ENCODE data around the gene LCN6. TPM values are rescaled to one million over a fixed set of nuclear protein-coding genes. Genes with fewer than 3 reads are reported as not detected.
"Not testable (repeated sequence)": the region's sequence is repeated elsewhere in the genome, so short reads cannot be mapped to it uniquely, and the experiment has no call there.

Gene LCN6
- total RNA-seq, 8 experiments from 2014 or later: 0.41 to 0.76 TPM; not detected in 6

- peaks cover 12 to 27% of the 10 kb centered on the region in 2 donors for H3K4me1 ChIP-seq (replicated peaks in 1 of 2)
- 70% methylated on average over 2 of the region's 14 CpGs; no CpG with 5 or more reads in 9 of the 10 experiments for WGBS, 10 experiments
- in situ Hi-C loops (cut with MboI; ENCODE audit: low pct_unique_long_range_greater_than_20kb in 2 of 9, low sequenced_read_pairs in 9 of 9, unreplicated experiment in 9 of 9): no loop called here
- ATAC-seq (replicated peaks in 6 of 8): no peak
- H3K27ac ChIP-seq: peak overlapping the region in 1 of 2 donors; percentile 34
- H3K4me3 ChIP-seq: no peak overlapping the region
These were observed 15.3 kb upstream of the LCN6 start for GRCh38 chr9:136763649-136764035.

- H3K4me3 ChIP-seq: no peak overlapping the region
- ATAC-seq (replicated peaks in 6 of 8): peak; percentile 14 to 86 (median 70)
- peaks cover 12 to 27% of the 10 kb centered on the region in 2 donors for H3K4me1 ChIP-seq (replicated peaks in 1 of 2)
- WGBS, 10 experiments: 0 to 60% (median 0%) methylated on average over 1 to 2 of the region's 37 CpGs; no CpG with 5 or more reads in 5 of the 10 experiments
- in situ Hi-C loops (cut with MboI; ENCODE audit: low pct_unique_long_range_greater_than_20kb in 2 of 9, low sequenced_read_pairs in 9 of 9, unreplicated experiment in 9 of 9): no loop called here
- H3K27ac ChIP-seq: peak overlapping the region in 1 of 2 donors; percentile 34
These were observed 14.8 kb upstream of the LCN6 start for GRCh38 chr9:136762915-136763648.

- no peak for ATAC-seq (replicated peaks in 6 of 8)
- 0 to 100% (median 75%) methylated on average over 1 to 8 of the region's 17 CpGs; no CpG with 5 or more reads in 4 of the 10 experiments for WGBS, 10 experiments
- Histone ChIP-seq H3K4me1 (replicated peaks in 1 of 2) (peaks cover 12 to 27% of the 10 kb centered on the region in 2 donors), H3K27ac (peak overlapping the region in 1 of 2 donors; percentile 7), H3K4me3 (no peak overlapping the region)
- in situ Hi-C loops (cut with MboI; ENCODE audit: low pct_unique_long_range_greater_than_20kb in 2 of 9, low sequenced_read_pairs in 9 of 9, unreplicated experiment in 9 of 9): no loop called here
These were observed 13.9 kb upstream of the LCN6 start for GRCh38 chr9:136762221-136762691.

- ATAC-seq (replicated peaks in 6 of 8): no peak
- Histone ChIP-seq H3K27ac (no peak overlapping the region), H3K4me3 (no peak overlapping the region), H3K4me1 (replicated peaks in 1 of 2) (peaks cover 7 to 27% of the 10 kb centered on the region in 2 donors)
- WGBS, 10 experiments: 0 to 80% (median 56%) methylated on average over 1 to 2 of the region's 13 CpGs; no CpG with 5 or more reads in 6 of the 10 experiments
- in situ Hi-C loops (cut with MboI; ENCODE audit: low pct_unique_long_range_greater_than_20kb in 2 of 9, low sequenced_read_pairs in 9 of 9, unreplicated experiment in 9 of 9): no loop called here
These were observed 13.2 kb upstream of the LCN6 start for GRCh38 chr9:136761545-136761981.

- H3K4me3 ChIP-seq; in situ Hi-C loops (cut with MboI; ENCODE audit: low pct_unique_long_range_greater_than_20kb in 2 of 9, low sequenced_read_pairs in 9 of 9, unreplicated experiment in 9 of 9): not testable (repeated sequence)
- peak; percentile 51 to 83 (median 78) for ATAC-seq (replicated peaks in 6 of 8)
- H3K27ac ChIP-seq: peak overlapping the region in 1 of 2 donors; percentile 19
- 11 to 100% (median 75%) methylated on average over 1 to 7 of the region's 22 CpGs; no CpG with 5 or more reads in 2 of the 10 experiments for WGBS, 10 experiments
- H3K4me1 ChIP-seq (replicated peaks in 1 of 2): peaks cover 7 to 26% of the 10 kb centered on the region in 2 donors
These were observed 12.7 kb upstream of the LCN6 start for GRCh38 chr9:136760834-136761544.

GRCh38 chr9:136760424-136760823, 12.1 kb upstream of the LCN6 start:
- in situ Hi-C loops (cut with MboI; ENCODE audit: low pct_unique_long_range_greater_than_20kb in 2 of 9, low sequenced_read_pairs in 9 of 9, unreplicated experiment in 9 of 9): no loop called here

GRCh38 chr9:136759436-136760325, 11.4 kb upstream of the LCN6 start:
- no peak overlapping the region for H3K4me3 ChIP-seq

More at GRCh38 chr9:136760424-136760823, 12.1 kb upstream of the LCN6 start:
- H3K4me1 ChIP-seq (replicated peaks in 1 of 2): peaks cover 7 to 25% of the 10 kb centered on the region in 2 donors
- peak overlapping the region in 1 of 2 donors; percentile 19 for H3K27ac ChIP-seq
- ATAC-seq (replicated peaks in 6 of 8): peak in 1 of 8 experiments; percentile 0
- H3K4me3 ChIP-seq: no peak overlapping the region
- WGBS, 10 experiments: 20 to 92% (median 50%) methylated on average over 1 to 8 of the region's 25 CpGs; no CpG with 5 or more reads in 6 of the 10 experiments

GRCh38 chr9:136759001-136759400, 10.7 kb upstream of the LCN6 start:
- no peak overlapping the region for H3K27ac ChIP-seq
- in situ Hi-C loops (cut with MboI; ENCODE audit: low pct_unique_long_range_greater_than_20kb in 2 of 9, low sequenced_read_pairs in 9 of 9, unreplicated experiment in 9 of 9): no loop called here
- peaks cover 7 to 19% of the 10 kb centered on the region in 2 donors for H3K4me1 ChIP-seq (replicated peaks in 1 of 2)
- H3K4me3 ChIP-seq: no peak overlapping the region
- WGBS, 10 experiments: 94% methylated on average over 3 of the region's 9 CpGs; no CpG with 5 or more reads in 9 of the 10 experiments
- no peak for ATAC-seq (replicated peaks in 6 of 8)

More at GRCh38 chr9:136759436-136760325, 11.4 kb upstream of the LCN6 start:
- no peak overlapping the region for H3K27ac ChIP-seq
- in situ Hi-C loops (cut with MboI; ENCODE audit: low pct_unique_long_range_greater_than_20kb in 2 of 9, low sequenced_read_pairs in 9 of 9, unreplicated experiment in 9 of 9): no loop called here
- WGBS, 10 experiments: 89 to 100% (median 92%) methylated on average over 2 to 5 of the region's 27 CpGs; no CpG with 5 or more reads in 5 of the 10 experiments
- peaks cover 7 to 25% of the 10 kb centered on the region in 2 donors for H3K4me1 ChIP-seq (replicated peaks in 1 of 2)
- ATAC-seq (replicated peaks in 6 of 8): no peak

- Histone ChIP-seq H3K27ac (no peak overlapping the region), H3K4me1 (replicated peaks in 1 of 2) (peaks cover 3 to 9% of the 10 kb centered on the region in 2 donors), H3K4me3 (no peak overlapping the region)
- in situ Hi-C loops (cut with MboI; ENCODE audit: low pct_unique_long_range_greater_than_20kb in 2 of 9, low sequenced_read_pairs in 9 of 9, unreplicated experiment in 9 of 9): no loop called here
- 87 to 100% (median 100%) methylated on average over 1 to 3 of the region's 20 CpGs; no CpG with 5 or more reads in 7 of the 10 experiments for WGBS, 10 experiments
- ATAC-seq (replicated peaks in 6 of 8): no peak
These were observed 9.4 kb upstream of the LCN6 start for GRCh38 chr9:136757751-136758140.

GRCh38 chr9:136757328-136757727, 9.0 kb upstream of the LCN6 start:
- no peak for ATAC-seq (replicated peaks in 6 of 8)
- in situ Hi-C loops (cut with MboI; ENCODE audit: low pct_unique_long_range_greater_than_20kb in 2 of 9, low sequenced_read_pairs in 9 of 9, unreplicated experiment in 9 of 9): no loop called here
- no peak overlapping the region for H3K27ac ChIP-seq
- H3K4me1 ChIP-seq (replicated peaks in 1 of 2): peaks cover 3 to 5% of the 10 kb centered on the region in 2 donors
- 86 to 100% methylated on average over 1 to 8 of the region's 20 CpGs; no CpG with 5 or more reads in 8 of the 10 experiments for WGBS, 10 experiments
- no peak overlapping the region for H3K4me3 ChIP-seq

GRCh38 chr9:136756836-136757235, 8.5 kb upstream of the LCN6 start:
- Histone ChIP-seq H3K4me3 (no peak overlapping the region), H3K27ac (no peak overlapping the region), H3K4me1 (replicated peaks in 1 of 2) (peaks cover 3 to 5% of the 10 kb centered on the region in 2 donors)
- in situ Hi-C loops (cut with MboI; ENCODE audit: low pct_unique_long_range_greater_than_20kb in 2 of 9, low sequenced_read_pairs in 9 of 9, unreplicated experiment in 9 of 9): no loop called here
- 70 to 100% (median 100%) methylated on average over 1 to 2 of the region's 18 CpGs; no CpG with 5 or more reads in 7 of the 10 experiments for WGBS, 10 experiments
- no peak for ATAC-seq (replicated peaks in 6 of 8)

- WGBS, 10 experiments: 80 to 100% methylated on average over 1 of the region's 4 CpGs; no CpG with 5 or more reads in 8 of the 10 experiments
These were observed 7.8 kb upstream of the LCN6 start for GRCh38 chr9:136756134-136756438.

More at GRCh38 chr9:136756134-136756438, 7.8 kb upstream of the LCN6 start:
- in situ Hi-C loops (cut with MboI; ENCODE audit: low pct_unique_long_range_greater_than_20kb in 2 of 9, low sequenced_read_pairs in 9 of 9, unreplicated experiment in 9 of 9): no loop called here
- H3K4me3 ChIP-seq: no peak overlapping the region
- no peak overlapping the region for H3K27ac ChIP-seq
- H3K4me1 ChIP-seq (replicated peaks in 1 of 2): peaks cover 2% of the 10 kb centered on the region in 2 donors
- ATAC-seq (replicated peaks in 6 of 8): no peak

All from motor neuron (in vitro differentiated cells).